Measurements from ENCODE around the gene GRIK3.

Gene GRIK3

GRCh38 chr1:36975642-36976041 lies 58.7 kb downstream of the GRIK3 start:
- DNase-seq = no peak

DNA sequence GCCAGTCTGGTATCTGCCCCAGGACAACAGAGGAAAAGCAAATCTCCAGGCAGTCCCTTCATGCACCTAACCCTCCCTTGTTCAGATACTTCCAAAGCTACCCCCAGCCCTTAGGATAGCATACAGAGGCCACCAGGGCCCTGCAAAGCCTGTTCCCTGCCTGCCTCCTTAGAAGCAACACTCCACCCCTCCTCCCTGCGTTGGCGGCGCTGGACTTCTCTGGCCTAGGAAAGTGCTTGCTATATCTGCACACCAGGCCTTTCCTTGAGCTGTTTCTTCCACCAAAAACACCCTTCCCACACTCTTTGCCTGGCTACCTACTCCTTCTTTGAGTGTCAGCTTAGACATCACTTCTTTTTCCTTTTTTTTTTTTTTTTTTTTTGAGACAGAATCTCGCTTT lies 61.3 kb downstream of the GRIK3 start:
- DNase-seq = no peak

DNA sequence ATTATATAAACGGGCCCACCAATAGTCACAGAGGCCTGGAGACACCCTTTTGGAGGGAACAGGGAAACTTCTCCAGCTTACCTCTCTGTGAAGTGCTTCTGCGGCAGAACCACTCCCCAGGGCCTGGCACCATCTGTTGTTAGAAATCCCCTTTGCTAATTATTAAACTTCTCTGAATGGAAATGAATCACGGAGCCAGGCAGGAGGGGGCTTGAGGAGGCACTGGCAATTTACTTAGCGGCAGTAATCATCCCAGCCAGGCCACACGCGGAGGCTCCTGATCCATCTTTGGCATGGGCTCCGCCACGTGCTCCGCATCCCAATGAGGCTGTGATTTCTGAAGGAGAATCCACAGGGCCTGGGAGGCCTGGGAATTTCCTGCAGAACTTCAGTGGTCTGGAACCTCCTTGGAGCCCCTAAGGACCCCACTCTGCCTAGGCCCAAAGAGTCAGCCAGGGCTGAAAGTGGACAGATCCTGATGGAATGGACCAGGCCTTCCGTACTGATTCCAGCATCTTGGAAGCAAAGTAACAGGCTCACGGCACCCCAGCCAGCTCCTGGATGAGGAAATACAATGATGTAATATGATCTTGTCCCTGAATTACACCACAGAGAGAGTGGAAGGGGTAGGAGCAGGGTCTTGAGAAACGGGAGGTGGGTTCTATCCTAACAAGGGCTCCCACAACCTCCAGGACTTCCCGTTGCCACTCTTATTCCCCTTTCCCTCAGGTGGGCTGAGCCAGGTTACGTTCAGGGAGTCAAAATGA lies 62.3 kb downstream of the GRIK3 start:
- DNase-seq = no peak

- DNase-seq = peak; percentile 87 to 93
Measured at GRCh38 chr1:36968730-36969129, 65.6 kb downstream of the GRIK3 start.

DNA sequence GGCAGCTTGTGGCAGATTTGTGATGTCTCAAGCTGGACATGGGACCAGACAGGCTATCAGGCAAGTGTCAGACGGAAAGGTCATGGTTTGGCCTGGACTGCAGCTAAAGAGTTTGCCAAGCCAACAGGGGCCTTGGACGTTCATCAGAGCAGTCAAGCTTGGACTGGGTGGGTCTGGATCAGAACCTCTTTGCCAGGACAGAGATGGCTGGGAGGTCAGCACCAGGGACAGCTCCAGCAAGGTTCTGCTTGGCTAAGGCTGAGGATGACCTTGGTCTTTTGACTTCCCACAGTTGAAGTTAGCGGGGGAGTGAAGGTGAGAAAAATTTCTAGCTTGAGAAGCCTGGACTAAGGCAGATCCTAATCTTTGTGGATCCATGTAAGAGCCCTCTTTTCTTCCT lies 68.1 kb downstream of the GRIK3 start:
- no peak for DNase-seq

DNA sequence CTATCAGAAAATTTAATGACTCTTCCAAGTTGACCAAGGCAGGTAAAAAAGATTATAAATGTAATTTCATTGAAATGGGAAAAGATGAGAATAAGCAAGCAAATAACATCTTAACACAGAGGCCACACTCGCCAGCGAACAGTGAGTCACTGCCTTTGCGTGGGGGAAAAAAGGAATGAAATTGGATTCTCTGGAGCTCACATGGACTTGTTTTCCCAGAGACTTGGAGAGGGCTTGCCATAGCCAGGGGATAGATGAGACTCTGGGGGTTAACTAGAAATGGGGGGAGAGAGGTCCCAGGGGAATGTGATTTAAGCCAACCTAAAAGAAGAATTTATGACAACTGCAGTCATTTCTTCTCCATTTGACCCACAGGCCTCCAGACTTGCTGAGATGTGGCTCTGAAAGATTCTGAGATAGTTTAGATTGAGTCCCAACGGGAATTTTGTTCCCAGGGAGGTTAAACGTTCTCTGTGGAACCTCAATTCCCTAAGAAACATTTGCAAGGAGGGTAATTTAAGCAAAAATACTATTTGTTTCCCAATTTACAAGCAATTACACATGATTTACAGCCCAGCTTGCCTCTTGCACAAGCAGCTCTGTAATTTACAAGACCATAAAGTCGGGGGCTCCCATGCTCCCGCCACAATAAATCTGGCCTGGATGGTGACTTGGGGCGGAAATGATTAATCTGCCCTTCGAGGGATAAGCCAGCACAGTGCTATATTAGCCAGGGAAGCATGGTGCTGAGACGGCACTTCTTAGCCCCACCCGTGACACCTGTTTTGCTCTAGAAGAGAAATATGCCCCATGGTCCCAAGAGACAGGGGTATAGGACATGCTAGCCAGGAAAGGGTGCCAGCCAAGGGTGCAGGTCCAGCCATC lies 68.8 kb downstream of the GRIK3 start:
- DNase-seq = peak in 1 of 2 experiments; percentile 42

- DNase-seq = no peak
Measured at GRCh38 chr1:36964830-36965229, 69.5 kb downstream of the GRIK3 start.

DNA sequence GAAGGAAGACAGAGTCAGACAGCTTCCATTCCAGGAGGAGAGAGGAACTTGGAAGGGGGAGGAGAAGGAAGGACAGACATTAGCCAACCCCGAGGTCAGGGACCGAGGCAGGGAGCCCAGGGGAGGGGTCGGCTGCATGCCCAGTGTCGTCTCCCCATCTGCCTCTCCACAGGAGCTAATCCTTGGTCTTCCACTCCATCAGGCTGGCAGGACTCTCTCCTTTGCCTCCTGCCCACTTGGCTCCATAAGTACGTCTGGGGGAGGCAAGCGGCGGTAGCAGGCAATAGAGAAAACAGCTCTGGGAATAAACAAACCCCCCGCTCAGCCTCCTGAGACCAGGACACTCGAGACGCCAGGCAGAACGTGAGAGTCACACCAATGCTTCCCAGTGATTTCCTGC lies 71.3 kb downstream of the GRIK3 start:
- DNase-seq = no peak

DNA sequence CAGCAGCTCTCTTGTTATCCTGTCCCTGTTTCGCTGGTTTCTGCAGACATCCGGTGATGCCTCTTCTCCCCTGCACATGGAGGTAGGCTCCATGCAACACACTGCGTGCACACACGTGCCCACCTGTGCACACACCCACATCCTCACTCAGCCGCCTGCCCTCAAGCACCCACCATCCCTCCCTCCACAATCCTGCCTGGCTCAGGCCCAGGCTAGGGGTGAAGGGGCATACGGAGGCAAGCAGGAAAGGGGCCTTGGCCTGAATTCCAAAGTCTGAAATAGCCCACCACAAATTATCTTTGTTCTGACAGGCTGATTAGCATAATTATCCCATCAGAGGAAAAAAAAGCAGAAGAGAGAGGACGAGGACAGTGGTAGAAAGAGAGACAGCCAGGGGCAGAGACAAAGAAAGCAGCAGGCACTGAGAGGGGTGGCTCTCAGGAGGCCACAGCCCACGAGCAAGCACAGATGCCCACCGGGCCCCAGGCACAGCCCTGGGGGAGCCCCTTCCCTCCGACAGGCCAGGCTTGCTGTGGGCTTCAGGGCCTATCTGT lies 73.2 kb downstream of the GRIK3 start:
- DNase-seq = no peak

DNA sequence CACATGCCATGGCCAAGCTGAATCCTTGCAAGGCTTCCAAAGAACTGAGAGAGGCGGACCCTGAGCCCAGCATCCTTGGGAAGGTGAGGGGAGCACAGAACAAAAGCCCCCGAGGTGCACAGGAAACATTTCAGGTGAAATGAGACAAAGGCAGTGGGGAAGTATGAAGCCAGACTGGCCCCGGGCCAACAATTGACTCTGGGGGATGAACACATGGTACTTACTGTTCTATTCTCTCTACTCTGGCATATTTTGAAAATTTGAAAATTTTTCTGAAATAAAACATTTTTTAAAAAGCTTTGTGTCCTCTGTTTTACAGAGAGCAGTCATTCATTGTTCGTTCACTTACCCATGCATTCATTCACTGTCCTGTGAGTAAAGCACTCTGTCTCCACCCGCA lies 77.7 kb downstream of the GRIK3 start:
- no peak for DNase-seq

DNA sequence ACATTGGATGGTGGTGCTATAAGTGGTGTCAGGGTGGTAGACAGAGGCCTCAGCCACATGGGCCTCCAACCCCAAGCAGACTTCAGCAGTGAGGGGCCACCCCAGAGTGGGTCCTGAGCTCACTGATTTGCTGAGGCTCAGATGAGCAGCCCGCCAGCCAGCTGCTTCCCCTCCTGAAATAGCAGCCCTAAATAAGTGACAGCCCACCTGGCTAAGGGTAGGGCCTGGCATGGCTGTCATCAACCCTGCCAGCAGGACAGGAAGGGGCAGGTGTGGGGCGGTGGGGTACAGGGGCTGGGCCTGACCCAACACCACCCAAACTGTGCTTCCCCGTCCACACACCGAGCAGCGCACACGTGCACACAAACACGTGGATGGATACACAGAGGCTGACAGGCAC lies 79.3 kb downstream of the GRIK3 start:
- no peak for DNase-seq

GRCh38 chr1:36953061-36953460 lies 81.3 kb downstream of the GRIK3 start:
- DNase-seq = no peak

DNA sequence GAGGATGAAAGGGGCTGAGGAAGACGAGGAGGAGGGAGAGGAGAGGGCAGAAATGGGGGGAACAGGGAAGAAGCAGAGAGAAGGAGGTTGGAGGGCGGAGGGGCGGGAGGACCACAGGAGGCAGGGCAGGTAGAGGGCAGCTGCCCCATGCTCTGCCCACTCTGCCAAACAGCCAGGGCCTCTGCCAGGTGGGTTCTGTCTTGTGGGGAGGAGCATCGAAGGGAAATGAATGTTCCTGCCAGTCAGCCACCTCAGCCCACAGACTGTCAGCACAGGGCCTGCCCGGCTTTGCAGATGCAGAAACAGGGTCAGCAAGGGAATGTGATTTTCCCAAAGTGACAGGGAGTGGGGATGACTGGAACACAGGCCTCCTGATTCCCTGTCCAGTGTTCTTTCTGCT lies 82.6 kb downstream of the GRIK3 start:
- DNase-seq = no peak

DNA sequence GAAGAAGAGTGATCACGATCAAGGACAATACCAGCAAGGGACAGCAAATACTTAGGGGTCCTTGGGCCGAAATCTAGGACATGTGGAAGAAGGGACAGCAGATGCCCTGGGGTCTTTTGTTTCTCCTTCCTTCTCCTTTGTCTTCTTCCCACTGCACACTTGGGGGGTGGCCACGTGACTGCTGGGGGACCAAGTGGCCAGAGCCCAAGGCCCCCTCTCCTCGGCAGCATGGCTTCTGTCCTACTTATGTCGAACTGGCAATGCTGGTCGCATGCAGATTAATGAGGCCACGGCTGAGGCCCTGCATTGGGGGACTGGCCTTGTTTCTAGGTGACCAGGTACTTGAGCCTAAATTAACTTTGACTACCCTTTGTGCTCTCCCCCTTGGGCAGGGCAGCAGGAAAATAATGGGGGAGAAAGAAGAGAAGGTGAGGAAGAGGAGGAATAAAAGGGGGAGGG lies 83.0 kb downstream of the GRIK3 start:
- DNase-seq = no peak

DNA sequence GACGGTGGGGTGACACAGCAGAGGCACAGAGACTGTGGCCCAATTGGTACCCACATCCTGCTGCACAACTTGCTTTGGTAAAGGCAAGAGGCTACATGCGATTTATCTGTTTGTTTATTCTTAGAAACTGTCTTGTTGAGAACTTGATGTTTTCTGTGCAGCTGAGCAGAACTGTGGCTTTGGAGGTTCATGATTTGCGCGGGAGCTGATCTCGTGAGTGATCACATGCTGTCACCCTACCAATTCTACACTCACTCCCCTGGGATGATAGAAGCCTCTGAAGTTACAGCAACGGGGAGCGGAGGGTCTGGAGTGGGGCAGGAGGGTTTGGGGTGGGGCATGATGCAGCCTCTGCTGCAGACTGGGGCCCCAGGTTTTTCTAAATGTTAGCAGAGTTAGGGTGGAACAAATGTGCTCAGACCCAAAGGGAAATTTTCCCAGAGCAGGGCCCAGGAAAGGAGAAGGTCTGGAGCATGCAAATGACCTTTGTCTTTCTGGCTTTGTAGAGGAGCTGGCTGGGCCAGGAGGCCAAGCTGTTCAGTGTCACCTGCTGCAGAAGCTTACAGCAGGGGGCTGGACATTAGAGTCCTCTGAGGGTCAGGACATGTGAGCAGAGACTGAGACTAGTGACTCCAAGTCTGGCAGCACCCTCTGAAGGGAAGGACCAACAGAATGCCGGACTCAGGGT lies 83.6 kb downstream of the GRIK3 start:
- DNase-seq = no peak

GRCh38 chr1:36948606-36949005 lies 85.7 kb downstream of the GRIK3 start:
- no peak for DNase-seq

- no peak for DNase-seq
Measured at GRCh38 chr1:36948147-36948546, 86.2 kb downstream of the GRIK3 start.

DNA sequence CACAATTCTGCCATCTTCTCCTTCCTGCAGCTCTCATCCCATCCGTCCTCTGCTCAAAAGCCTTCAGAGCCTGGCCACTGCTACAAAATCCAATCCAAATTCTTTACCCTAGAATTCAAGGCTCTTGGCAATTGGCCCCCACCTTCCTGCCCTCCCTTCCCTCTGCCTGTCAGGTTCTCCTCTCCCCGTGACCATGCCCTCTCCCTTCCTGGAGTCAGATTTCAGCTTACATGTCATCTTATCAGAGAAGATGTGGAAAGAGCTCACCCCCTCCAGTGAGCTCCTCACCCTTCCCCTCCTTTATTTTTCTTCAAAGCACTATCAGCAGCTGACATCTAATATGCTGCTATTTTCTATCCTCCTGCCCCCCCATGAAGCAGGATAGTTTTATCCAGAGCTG lies 86.9 kb downstream of the GRIK3 start:
- no peak for DNase-seq

DNA sequence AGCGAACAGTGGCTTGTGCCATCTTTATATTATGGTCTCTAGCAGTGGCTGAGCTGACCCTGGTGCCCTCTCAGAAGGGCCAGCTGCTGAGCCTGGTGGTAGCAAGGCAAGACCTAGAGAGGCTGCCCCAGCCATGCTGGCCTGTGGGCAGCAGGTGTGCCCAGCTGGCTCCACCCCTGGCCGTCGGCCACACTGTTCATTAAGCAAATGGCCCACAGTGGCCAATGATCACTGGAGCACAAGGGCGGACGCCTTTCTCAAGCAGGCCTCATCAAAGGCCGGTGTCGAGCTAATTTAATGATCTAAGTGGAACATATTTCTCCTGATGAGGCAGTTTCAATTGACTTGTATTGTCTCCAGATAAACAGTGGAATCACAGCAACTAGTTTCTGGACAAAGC lies 89.4 kb downstream of the GRIK3 start:
- DNase-seq = no peak

DNA sequence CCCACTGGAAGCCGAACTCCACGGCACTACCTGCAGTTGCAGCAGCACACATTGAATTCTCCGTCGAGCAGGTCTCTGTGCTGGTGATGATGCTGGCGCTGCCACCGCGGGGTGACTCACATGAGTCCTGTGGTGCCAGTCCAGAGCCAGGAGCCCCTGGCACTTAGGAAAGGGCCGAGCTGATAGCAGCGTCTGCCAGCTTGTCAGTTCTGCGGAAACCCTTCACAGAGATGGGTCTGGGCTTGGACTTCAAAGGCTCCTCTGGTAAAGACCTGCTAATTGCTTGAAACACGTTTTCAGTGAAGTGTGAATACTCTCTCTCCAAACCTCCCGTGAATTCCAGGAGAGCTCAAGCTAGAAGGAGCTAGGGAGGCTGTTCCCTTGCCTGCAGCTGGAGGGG lies 92.2 kb downstream of the GRIK3 start:
- DNase-seq = no peak

GRCh38 chr1:36941316-36941978 lies 92.9 kb downstream of the GRIK3 start:
- DNase-seq = no peak

DNA sequence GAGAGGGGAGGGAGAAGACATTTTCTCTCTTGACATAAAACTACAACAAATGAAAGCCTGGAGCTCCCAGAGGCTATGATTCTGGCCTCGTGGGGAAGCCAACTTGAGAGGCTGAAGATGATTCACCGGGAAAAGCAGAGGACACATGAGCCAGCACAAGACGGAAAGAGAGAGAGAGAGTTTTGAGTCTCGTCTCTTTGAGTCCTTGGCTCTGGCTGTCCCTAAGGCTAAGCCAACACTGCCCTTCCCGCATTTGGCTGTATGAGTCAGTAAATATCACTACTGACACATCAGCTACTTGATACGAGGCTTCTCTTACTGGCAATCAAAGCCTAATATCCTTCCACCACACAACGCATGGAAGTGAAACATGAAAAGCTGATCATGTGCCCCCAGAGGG lies 95.5 kb downstream of the GRIK3 start:
- DNase-seq = no peak

DNA sequence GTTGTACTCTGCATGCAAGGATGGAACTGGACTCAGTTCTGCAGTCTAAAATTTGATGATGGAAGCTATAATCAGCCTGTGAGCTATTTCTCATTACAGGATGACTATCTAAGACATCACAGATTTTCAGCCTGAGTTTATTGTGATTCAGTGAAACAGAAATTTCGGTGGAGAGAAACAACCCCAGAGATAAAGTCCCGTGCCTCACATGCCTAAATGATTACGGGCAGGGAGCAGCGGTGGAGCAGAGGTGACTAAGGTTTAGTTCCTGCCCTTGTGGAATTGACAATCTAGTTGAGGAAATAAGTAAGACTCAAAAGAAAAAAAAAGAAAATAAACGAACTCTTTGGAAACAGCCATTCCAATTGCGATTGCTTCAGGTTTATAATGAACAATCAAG lies 96.9 kb downstream of the GRIK3 start:
- DNase-seq = no peak

Data from NCI-H1930 (cell line).